Uterus (tissue), 4 donors: ENCODE data around the gene OR8S1. TPM values are rescaled to one million over a fixed set of nuclear protein-coding genes. Genes with fewer than 3 reads are reported as not detected.
"Not testable (repeated sequence)": the region's sequence is repeated elsewhere in the genome, so short reads cannot be mapped to it uniquely, and the experiment has no call there.

Source experiments
- DNase-seq, 2 donors: peaks; one replicate each; pipeline ENCODE4 v3.0.0-alpha.2; 2019 to 2020
- H3K27ac ChIP-seq, 2 donors: fragments of 200-600 bp; sonication (generic); 1 replicate in 1 of 2; 2 replicates in 1 of 2; pipeline ENCODE4 v1.5.1; 2016 to 2018
- H3K27me3 ChIP-seq, 2 donors: fragments of 200-600 bp; sonication (generic); one replicate each; pipeline ENCODE4 v1.5.1; 2018 to 2019; ENCODE audit warnings: control low read depth in 1 of 2
- H3K36me3 ChIP-seq, 2 donors: fragments of 200-600 bp; sonication (generic); one replicate each; pipeline ENCODE4 v1.5.1; 2019; ENCODE audit warnings: control low read depth in 1 of 2
- H3K4me1 ChIP-seq, 2 donors: fragments of 200-600 bp; sonication (generic); one replicate each; pipeline ENCODE4 v1.5.1; 2018 to 2019; ENCODE audit warnings: control low read depth in 1 of 2
- H3K4me3 ChIP-seq, 2 donors: fragments of 200-600 bp; sonication (generic); 1 replicate in 1 of 2; 2 replicates in 1 of 2; pipeline ENCODE4 v1.5.1; 2018 to 2019; ENCODE audit warnings: mild to moderate bottlenecking in 1 of 2
- H3K9me3 ChIP-seq, 2 donors: fragments of 200-600 bp; sonication (generic); one replicate each; pipeline ENCODE4 v1.5.1; 2019; ENCODE audit warnings: control low read depth in 1 of 2
- POLR2A ChIP-seq, 2 donors: fragments of 450-650 bp; IDR thresholded peaks; one replicate each; pipeline ENCODE4 v1.6.1; 2016; ENCODE audit warnings: antibody characterized with exemption in 2 of 2, mild to moderate bottlenecking in 1 of 2, moderate library complexity in 1 of 2
- intact Hi-C: fragments of 100-400 bp; cut with DNase I; formaldehyde crosslinking; loops from one replicate; pipeline ENCODE4 v1.15.1; 2023; ENCODE audit warnings: low total_unique reads
- total RNA-seq, 4 donors: library from RNA; depleted of rRNA in 3 of 4; stranded (reverse); fragments of >200 nt in 3 of 4; gene quantifications; one replicate each; pipeline versions ENCODE4 v1.1.0 to v1.2.4, GENCODE V29; 2014 to 2023
- TF ChIP-seq, protein P1 (sequence below), 4 experiments: fragments of 200-600 bp in 2 of 4; fragments of 450-650 bp in 2 of 4; sonication (generic) in 2 of 4; IDR thresholded peaks; one replicate each; pipeline ENCODE4 v1.5.1; 2016 to 2019; ENCODE audit warnings: antibody characterized with exemption in 4 of 4, mild to moderate bottlenecking in 2 of 4, moderate library complexity in 1 of 4
- donor health status: DM: yes; HTN: yes; CAD: no.

The OR8S1 gene
- total RNA-seq, 4 donors from 2014 or later = not detected

DNA sequence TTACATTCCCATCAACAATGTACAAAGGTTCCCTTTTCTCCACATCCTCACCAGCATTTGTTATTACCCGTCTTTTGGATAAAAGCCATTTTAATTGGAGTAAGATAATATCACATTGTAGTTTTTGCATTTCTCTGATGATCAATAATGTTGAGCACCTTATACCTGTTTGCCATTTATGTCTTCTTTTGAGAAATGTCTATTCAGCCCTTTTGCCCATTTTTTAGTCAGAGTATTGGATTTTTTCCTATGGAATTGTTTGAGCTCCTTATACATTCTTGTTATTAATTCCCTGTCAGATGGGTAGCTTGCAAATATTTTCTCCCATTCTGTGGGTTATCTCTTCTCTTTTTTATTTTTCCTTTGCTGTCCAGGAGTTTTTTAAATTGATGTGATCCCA lies 10.7 kb upstream of the OR8S1 start:
- no peak overlapping the region for H3K27ac ChIP-seq
- H3K27me3 ChIP-seq = no peaks in the 10 kb centered on the region
- TF ChIP-seq, protein P1, sequence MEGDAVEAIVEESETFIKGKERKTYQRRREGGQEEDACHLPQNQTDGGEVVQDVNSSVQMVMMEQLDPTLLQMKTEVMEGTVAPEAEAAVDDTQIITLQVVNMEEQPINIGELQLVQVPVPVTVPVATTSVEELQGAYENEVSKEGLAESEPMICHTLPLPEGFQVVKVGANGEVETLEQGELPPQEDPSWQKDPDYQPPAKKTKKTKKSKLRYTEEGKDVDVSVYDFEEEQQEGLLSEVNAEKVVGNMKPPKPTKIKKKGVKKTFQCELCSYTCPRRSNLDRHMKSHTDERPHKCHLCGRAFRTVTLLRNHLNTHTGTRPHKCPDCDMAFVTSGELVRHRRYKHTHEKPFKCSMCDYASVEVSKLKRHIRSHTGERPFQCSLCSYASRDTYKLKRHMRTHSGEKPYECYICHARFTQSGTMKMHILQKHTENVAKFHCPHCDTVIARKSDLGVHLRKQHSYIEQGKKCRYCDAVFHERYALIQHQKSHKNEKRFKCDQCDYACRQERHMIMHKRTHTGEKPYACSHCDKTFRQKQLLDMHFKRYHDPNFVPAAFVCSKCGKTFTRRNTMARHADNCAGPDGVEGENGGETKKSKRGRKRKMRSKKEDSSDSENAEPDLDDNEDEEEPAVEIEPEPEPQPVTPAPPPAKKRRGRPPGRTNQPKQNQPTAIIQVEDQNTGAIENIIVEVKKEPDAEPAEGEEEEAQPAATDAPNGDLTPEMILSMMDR (IDR thresholded peaks at IDR 0.05) = no peak
- TF ChIP-seq POLR2A (IDR thresholded peaks at IDR 0.05) = no peak
- no peaks in the 10 kb centered on the region for H3K9me3 ChIP-seq
- H3K4me1 ChIP-seq = no peaks in the 10 kb centered on the region
- intact Hi-C loops = no loop called here
- DNase-seq = no peak
- no peak overlapping the region for H3K4me3 ChIP-seq
- no peaks in the 10 kb centered on the region for H3K36me3 ChIP-seq

DNA sequence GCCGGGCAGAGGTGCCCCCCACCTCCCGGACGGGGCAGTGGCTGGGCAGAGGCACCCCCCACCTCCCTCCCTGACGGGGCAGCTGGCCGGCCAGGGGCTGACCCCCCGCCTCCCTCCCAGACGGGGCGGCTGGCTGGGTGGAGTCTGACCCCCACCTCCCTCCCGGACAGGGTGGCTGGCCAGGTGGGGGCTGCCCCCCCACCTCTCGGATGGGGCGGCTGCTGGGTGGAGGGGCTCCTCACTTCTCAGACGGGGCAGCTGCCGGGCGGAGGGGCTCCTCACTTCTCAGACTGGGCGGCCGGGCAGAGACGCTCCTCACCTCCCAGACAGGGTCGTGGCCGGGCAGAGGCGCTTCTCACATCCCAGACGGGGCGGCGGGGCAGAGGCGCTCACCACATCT lies 5.1 kb upstream of the OR8S1 start:
- H3K4me3 ChIP-seq, DNase-seq, H3K27ac ChIP-seq, H3K4me1 ChIP-seq, H3K27me3 ChIP-seq, H3K36me3 ChIP-seq, H3K9me3 ChIP-seq, intact Hi-C loops: not testable (repeated sequence)

DNA sequence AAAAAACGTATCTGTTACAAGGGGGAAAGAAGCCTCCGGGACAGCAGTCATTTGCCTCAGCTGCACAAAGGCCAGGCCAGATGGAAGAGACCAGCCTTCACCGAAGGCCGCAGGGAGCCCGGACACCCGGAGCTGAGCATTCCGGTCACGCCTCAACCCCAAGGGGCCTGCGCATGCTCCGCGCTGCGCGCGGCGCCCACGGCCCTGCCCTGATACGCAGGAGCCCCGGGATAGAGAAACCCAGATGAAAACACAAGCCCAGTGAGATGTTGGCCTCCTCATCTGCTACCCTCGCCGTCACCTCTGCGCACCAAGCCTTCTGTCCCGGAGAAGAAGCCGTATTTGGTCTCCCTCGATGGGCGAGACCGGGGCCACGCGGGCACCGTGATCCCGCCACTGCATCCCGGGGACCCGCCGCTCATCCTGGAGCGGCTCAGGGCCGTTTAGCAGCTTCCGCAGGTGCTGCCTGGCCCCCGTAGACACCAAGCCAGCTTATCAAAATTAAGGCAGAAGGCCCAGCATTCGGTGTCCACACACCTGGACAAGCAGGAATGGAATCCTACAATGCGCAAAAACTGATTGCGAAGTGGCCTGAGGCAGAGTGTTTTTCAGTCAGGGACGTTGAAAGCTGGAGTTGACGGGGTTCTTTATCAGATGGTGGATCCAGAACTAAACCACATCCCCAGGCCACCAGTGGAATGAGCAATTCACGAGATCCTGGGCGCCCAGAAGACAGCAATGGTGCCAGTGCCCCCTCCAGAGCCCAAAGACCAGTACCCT lies 2.6 kb downstream of the OR8S1 start:
- no peak for TF ChIP-seq POLR2A (IDR thresholded peaks at IDR 0.05)
- TF ChIP-seq, protein P1 (IDR thresholded peaks at IDR 0.05) = no peak

DNA sequence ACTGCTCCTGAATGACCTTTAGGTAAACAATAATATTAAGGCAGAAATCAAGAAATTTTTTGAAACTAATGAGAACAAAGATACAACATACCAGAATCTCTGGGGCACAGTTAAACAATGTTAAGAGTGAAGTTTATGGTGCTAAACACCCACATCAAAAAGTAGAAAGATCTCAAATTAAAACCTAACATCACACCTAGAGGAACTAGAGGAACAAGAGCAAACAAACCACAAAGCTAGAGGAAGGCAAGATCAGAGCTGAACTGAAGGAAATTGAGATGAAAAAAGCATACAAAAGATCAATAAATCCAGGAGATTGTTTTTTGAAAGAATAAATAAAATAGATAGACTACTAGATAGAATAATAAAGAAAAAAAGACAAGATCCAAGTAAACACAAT lies 7.2 kb downstream of the OR8S1 start:
- Histone ChIP-seq H3K9me3 (no peaks in the 10 kb centered on the region), H3K4me1 (no peaks in the 10 kb centered on the region), H3K27ac (no peak overlapping the region), H3K4me3 (no peak overlapping the region), H3K36me3 (no peaks in the 10 kb centered on the region), H3K27me3 (no peaks in the 10 kb centered on the region)
- TF ChIP-seq, protein P1 (IDR thresholded peaks at IDR 0.05) = no peak
- TF ChIP-seq POLR2A (IDR thresholded peaks at IDR 0.05) = no peak
- intact Hi-C loops = no loop called here
- DNase-seq = no peak

More for the DNA sequence above, 2.6 kb downstream of the OR8S1 start:
- no peak overlapping the region for H3K4me3 ChIP-seq
- no peaks in the 10 kb centered on the region for H3K9me3 ChIP-seq
- DNase-seq = no peak
- intact Hi-C loops = no loop called here
- no peaks in the 10 kb centered on the region for H3K27me3 ChIP-seq
- no peaks in the 10 kb centered on the region for H3K4me1 ChIP-seq
- no peak overlapping the region for H3K27ac ChIP-seq
- no peaks in the 10 kb centered on the region for H3K36me3 ChIP-seq

DNA sequence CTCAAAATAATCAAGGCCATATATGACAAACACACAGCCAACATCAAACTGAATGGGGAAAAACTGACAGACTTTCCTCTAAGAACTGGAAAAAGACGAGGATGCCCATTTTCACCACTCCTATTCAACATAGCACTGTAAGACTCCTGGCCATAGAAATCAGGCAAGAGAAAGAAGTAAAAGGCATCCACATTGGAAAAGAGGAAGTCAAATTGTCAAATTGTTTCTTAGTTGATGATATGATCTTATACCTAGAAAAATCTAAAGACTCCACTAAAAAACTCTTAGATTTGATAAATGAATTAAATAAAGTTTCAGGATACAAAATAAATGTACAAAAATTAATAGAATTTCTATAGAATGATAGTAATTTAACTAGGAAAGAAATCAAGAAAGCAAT lies 11.2 kb downstream of the OR8S1 start:
- Histone ChIP-seq H3K4me3 (no peak overlapping the region), H3K4me1 (no peaks in the 10 kb centered on the region), H3K9me3 (no peaks in the 10 kb centered on the region), H3K27me3 (no peaks in the 10 kb centered on the region), H3K36me3 (no peaks in the 10 kb centered on the region), H3K27ac (no peak overlapping the region)
- TF ChIP-seq, protein P1 (IDR thresholded peaks at IDR 0.05) = no peak
- no peak for TF ChIP-seq POLR2A (IDR thresholded peaks at IDR 0.05)
- no peak for DNase-seq
- intact Hi-C loops = no loop called here
